A673 (cell line): ENCODE data around the gene SLCO3A1. TPM values are rescaled to one million over a fixed set of nuclear protein-coding genes. Genes with fewer than 3 reads are reported as not detected.

Experiments used
- BruUV-seq: library from RNA; stranded (reverse); fragments of 400-500 nt; replicated peaks from 2 replicates; lab custom pipeline; 2021; lab: Mats Ljungman, UMichigan
- CTCF ChIA-PET: fragments of 300-600 bp; sonication (Branson Sonifier 250); formaldehyde crosslinking; loops from one replicate; lab custom pipeline; 2022; ENCODE audit warnings: antibody characterized with exemption; lab: Charles Lee
- POLR2A ChIA-PET: fragments of 300-600 bp; sonication (Branson Sonifier 250); formaldehyde crosslinking; loops from one replicate; lab custom pipeline; 2022; ENCODE audit warnings: antibody characterized with exemption; ENCODE audit not compliant: low non-redundant PET; lab: Charles Lee
- DNase-seq: peaks from one replicate; pipeline ENCODE4 v3.0.0-alpha.2; 2015; ENCODE audit warnings: low spot score
- H3K27ac ChIP-seq: fragments of 200-600 bp; sonication (generic); 2 replicates; pipeline ENCODE4 v1.5.1; 2016; ENCODE audit warnings: mixed run types, low read depth, mild to moderate bottlenecking, mixed read lengths, antibody characterized with exemption, low read length; ENCODE audit not compliant: poor library complexity, severe bottlenecking
- H3K27me3 ChIP-seq: fragments of 200-600 bp; sonication (generic); replicated peaks from 2 replicates; pipeline ENCODE4 v1.6.1; 2017; ENCODE audit warnings: mixed run types, low read depth, mild to moderate bottlenecking, mixed read lengths, antibody characterized with exemption, low read length; ENCODE audit not compliant: insufficient read depth, poor library complexity
- H3K36me3 ChIP-seq: fragments of 200-600 bp; sonication (generic); 2 replicates; pipeline ENCODE4 v1.6.1; 2016; ENCODE audit warnings: mixed run types, mild to moderate bottlenecking, mixed read lengths, antibody characterized with exemption, low read length; ENCODE audit not compliant: insufficient read depth, poor library complexity, severe bottlenecking
- H3K4me1 ChIP-seq: fragments of 200-600 bp; sonication (generic); 2 replicates; pipeline ENCODE4 v1.6.1; 2017; ENCODE audit warnings: mixed run types, mild to moderate bottlenecking, mixed read lengths, antibody characterized with exemption, low read length; ENCODE audit not compliant: insufficient read depth, poor library complexity, severe bottlenecking
- H3K4me3 ChIP-seq: fragments of 200-600 bp; sonication (generic); 2 replicates; pipeline ENCODE4 v1.5.1; 2016; ENCODE audit warnings: low read depth, mixed run types, mild to moderate bottlenecking, mixed read lengths, low read length; ENCODE audit not compliant: poor library complexity, severe bottlenecking
- H3K9me3 ChIP-seq: fragments of 200-600 bp; sonication (generic); 2 replicates; pipeline ENCODE4 v1.6.1; 2016; ENCODE audit warnings: mixed run types, low read depth, mild to moderate bottlenecking, mixed read lengths, antibody characterized with exemption, low read length; ENCODE audit not compliant: poor library complexity, severe bottlenecking
- EZH2 ChIP-seq: fragments of 200-600 bp; sonication (generic); IDR thresholded peaks from 2 replicates; pipeline ENCODE4 v1.6.1; 2017; ENCODE audit warnings: borderline replicate concordance, low read depth, mild to moderate bottlenecking, mixed read lengths, antibody characterized with exemption, low read length; ENCODE audit not compliant: poor library complexity, severe bottlenecking
- intact Hi-C: fragments of 100-400 bp; cut with micrococcal nuclease; formaldehyde crosslinking; loops from one replicate; pipeline ENCODE4 v1.10.0; 2022; ENCODE audit not compliant: unreplicated experiment
- total RNA-seq: library from RNA; stranded (reverse); gene quantifications from 2 replicates; pipeline ENCODE4 v1.2.3, GENCODE V29; 2021
- TF ChIP-seq, protein P1 (sequence below): fragments of 300-800, 200-600 bp; sonication (generic); conservative IDR thresholded peaks from 2 replicates; pipeline ENCODE4 v1.5.1; 2017; ENCODE audit warnings: low read depth, mild to moderate bottlenecking, antibody characterized with exemption, low read length, moderate library complexity, mixed read lengths

The SLCO3A1 gene
- total RNA-seq, 1 experiment from 2014 or later, result 16.6 TPM

GRCh38 chr15:91913560-91913959 is 60.1 kb downstream of the SLCO3A1 start:
- Histone ChIP-seq H3K9me3 (no peaks in the 10 kb centered on the region), H3K36me3 (no peaks in the 10 kb centered on the region), H3K27ac (no peak overlapping the region), H3K4me3 (no peak overlapping the region), H3K4me1 (no peaks in the 10 kb centered on the region), H3K27me3 (no peaks in the 10 kb centered on the region)
- intact Hi-C loops, result no loop called here
- no peak for DNase-seq
- ChIA-PET CTCF (no interaction called here), POLR2A (no interaction called here)
- BruUV-seq, result no TSS peak
- TF ChIP-seq, protein P1, sequence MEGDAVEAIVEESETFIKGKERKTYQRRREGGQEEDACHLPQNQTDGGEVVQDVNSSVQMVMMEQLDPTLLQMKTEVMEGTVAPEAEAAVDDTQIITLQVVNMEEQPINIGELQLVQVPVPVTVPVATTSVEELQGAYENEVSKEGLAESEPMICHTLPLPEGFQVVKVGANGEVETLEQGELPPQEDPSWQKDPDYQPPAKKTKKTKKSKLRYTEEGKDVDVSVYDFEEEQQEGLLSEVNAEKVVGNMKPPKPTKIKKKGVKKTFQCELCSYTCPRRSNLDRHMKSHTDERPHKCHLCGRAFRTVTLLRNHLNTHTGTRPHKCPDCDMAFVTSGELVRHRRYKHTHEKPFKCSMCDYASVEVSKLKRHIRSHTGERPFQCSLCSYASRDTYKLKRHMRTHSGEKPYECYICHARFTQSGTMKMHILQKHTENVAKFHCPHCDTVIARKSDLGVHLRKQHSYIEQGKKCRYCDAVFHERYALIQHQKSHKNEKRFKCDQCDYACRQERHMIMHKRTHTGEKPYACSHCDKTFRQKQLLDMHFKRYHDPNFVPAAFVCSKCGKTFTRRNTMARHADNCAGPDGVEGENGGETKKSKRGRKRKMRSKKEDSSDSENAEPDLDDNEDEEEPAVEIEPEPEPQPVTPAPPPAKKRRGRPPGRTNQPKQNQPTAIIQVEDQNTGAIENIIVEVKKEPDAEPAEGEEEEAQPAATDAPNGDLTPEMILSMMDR, result no peak
- no peak for TF ChIP-seq EZH2

GRCh38 chr15:91915576-91915975 is 62.1 kb downstream of the SLCO3A1 start:
- ChIA-PET POLR2A (no interaction called here), CTCF (no interaction called here)
- no peak for DNase-seq
- H3K4me1 ChIP-seq, result no peaks in the 10 kb centered on the region
- intact Hi-C loops, result no loop called here
- BruUV-seq, result no TSS peak
- H3K4me3 ChIP-seq, result no peak overlapping the region
- H3K27ac ChIP-seq, result no peak overlapping the region
- TF ChIP-seq EZH2, result no peak
- TF ChIP-seq, protein P1, result no peak
- H3K27me3 ChIP-seq, result no peaks in the 10 kb centered on the region
- H3K36me3 ChIP-seq, result no peaks in the 10 kb centered on the region
- H3K9me3 ChIP-seq, result no peaks in the 10 kb centered on the region

GRCh38 chr15:91916051-91916450 is 62.5 kb downstream of the SLCO3A1 start:
- no peaks in the 10 kb centered on the region for H3K4me1 ChIP-seq
- intact Hi-C loops, result no loop called here
- no peak for DNase-seq
- CTCF ChIA-PET, result no interaction called here
- H3K27ac ChIP-seq, result no peak overlapping the region
- no peak overlapping the region for H3K4me3 ChIP-seq
- no peaks in the 10 kb centered on the region for H3K9me3 ChIP-seq
- no TSS peak for BruUV-seq
- POLR2A ChIA-PET, result no interaction called here
- no peaks in the 10 kb centered on the region for H3K27me3 ChIP-seq
- no peaks in the 10 kb centered on the region for H3K36me3 ChIP-seq
- TF ChIP-seq, protein P1, result no peak
- TF ChIP-seq EZH2, result no peak
